Measurements from ENCODE around the gene STARD5.

GRCh38 chr15:81278306-81279029, 45.5 kb downstream of the STARD5 start:
- no peak for TF ChIP-seq POLR2A (IDR thresholded peaks at IDR 0.05)
- TF ChIP-seq, protein P1, sequence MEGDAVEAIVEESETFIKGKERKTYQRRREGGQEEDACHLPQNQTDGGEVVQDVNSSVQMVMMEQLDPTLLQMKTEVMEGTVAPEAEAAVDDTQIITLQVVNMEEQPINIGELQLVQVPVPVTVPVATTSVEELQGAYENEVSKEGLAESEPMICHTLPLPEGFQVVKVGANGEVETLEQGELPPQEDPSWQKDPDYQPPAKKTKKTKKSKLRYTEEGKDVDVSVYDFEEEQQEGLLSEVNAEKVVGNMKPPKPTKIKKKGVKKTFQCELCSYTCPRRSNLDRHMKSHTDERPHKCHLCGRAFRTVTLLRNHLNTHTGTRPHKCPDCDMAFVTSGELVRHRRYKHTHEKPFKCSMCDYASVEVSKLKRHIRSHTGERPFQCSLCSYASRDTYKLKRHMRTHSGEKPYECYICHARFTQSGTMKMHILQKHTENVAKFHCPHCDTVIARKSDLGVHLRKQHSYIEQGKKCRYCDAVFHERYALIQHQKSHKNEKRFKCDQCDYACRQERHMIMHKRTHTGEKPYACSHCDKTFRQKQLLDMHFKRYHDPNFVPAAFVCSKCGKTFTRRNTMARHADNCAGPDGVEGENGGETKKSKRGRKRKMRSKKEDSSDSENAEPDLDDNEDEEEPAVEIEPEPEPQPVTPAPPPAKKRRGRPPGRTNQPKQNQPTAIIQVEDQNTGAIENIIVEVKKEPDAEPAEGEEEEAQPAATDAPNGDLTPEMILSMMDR (IDR thresholded peaks at IDR 0.05), result no peak

Data from Peyer's patch (tissue), 4 donors.